HG02981 (cell line): ENCODE data around the gene BCAR3.

Experiments used
- ATAC-seq: cut with Tn5 transposase; IDR thresholded peaks from one replicate; pipeline ENCODE4 v1.9.1; 2021; ENCODE audit warnings: mild to moderate bottlenecking, moderate library complexity; ENCODE audit not compliant: unreplicated experiment

The BCAR3 gene

GRCh38 chr1:93641527-93641926 is 40.1 kb downstream of the BCAR3 start:
- no peak for ATAC-seq

- ATAC-seq, result no peak
Observed at GRCh38 chr1:93640656-93641440, 40.8 kb downstream of the BCAR3 start.

GRCh38 chr1:93638981-93639380 is 42.7 kb downstream of the BCAR3 start:
- ATAC-seq, result no peak

- ATAC-seq, result no peak
Observed at GRCh38 chr1:93638307-93638847, 43.3 kb downstream of the BCAR3 start.

- no peak for ATAC-seq
Observed at GRCh38 chr1:93636712-93637111, 44.9 kb downstream of the BCAR3 start.

- no peak for ATAC-seq
Observed at GRCh38 chr1:93635614-93636543, 45.8 kb downstream of the BCAR3 start.

- no peak for ATAC-seq
Observed at GRCh38 chr1:93633313-93633712, 48.3 kb downstream of the BCAR3 start.

GRCh38 chr1:93631626-93632365 is 49.8 kb downstream of the BCAR3 start:
- no peak for ATAC-seq

- no peak for ATAC-seq
Observed at GRCh38 chr1:93630168-93630567, 51.5 kb downstream of the BCAR3 start.

GRCh38 chr1:93629101-93630059 is 52.3 kb downstream of the BCAR3 start:
- ATAC-seq, result peak; percentile 48

- ATAC-seq, result no peak
Observed at GRCh38 chr1:93628681-93629080, 53.0 kb downstream of the BCAR3 start.

- ATAC-seq, result no peak
Observed at GRCh38 chr1:93625582-93626327, 55.9 kb downstream of the BCAR3 start.

- ATAC-seq, result no peak
Observed at GRCh38 chr1:93623875-93624274, 57.8 kb downstream of the BCAR3 start.

GRCh38 chr1:93623436-93623835 is 58.2 kb downstream of the BCAR3 start:
- no peak for ATAC-seq

- ATAC-seq, result no peak
Observed at GRCh38 chr1:93621246-93621645, 60.4 kb downstream of the BCAR3 start.

- no peak for ATAC-seq
Observed at GRCh38 chr1:93620841-93621210, 60.8 kb downstream of the BCAR3 start.

- no peak for ATAC-seq
Observed at GRCh38 chr1:93620172-93620840, 61.3 kb downstream of the BCAR3 start.

GRCh38 chr1:93619507-93620171 is 62.0 kb downstream of the BCAR3 start:
- no peak for ATAC-seq
